ENCODE data around the gene NPTX1.

GRCh38 chr17:80459234-80459633, 17.2 kb downstream of the NPTX1 start:
- TF ChIP-seq, protein P1, sequence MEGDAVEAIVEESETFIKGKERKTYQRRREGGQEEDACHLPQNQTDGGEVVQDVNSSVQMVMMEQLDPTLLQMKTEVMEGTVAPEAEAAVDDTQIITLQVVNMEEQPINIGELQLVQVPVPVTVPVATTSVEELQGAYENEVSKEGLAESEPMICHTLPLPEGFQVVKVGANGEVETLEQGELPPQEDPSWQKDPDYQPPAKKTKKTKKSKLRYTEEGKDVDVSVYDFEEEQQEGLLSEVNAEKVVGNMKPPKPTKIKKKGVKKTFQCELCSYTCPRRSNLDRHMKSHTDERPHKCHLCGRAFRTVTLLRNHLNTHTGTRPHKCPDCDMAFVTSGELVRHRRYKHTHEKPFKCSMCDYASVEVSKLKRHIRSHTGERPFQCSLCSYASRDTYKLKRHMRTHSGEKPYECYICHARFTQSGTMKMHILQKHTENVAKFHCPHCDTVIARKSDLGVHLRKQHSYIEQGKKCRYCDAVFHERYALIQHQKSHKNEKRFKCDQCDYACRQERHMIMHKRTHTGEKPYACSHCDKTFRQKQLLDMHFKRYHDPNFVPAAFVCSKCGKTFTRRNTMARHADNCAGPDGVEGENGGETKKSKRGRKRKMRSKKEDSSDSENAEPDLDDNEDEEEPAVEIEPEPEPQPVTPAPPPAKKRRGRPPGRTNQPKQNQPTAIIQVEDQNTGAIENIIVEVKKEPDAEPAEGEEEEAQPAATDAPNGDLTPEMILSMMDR (IDR thresholded peaks at IDR 0.05; ENCODE audit: low read depth, low read length, poor library complexity, severe bottlenecking), result no peak
- no peak for TF ChIP-seq EZH2phosphoT487 (IDR thresholded peaks at IDR 0.05; ENCODE audit: borderline replicate concordance, low read length)

All from DOHH2 (cell line).